Measurements from ENCODE around the gene GINS1.

The GINS1 gene

GRCh38 chr20:25496165-25496967 lies 88.9 kb downstream of the GINS1 start:
- DNase-seq: no peak

- DNase-seq: no peak
Measured at GRCh38 chr20:25496968-25497401, 89.5 kb downstream of the GINS1 start.

- no peak for DNase-seq
Measured at GRCh38 chr20:25497586-25498279, 90.3 kb downstream of the GINS1 start.

Data from bone marrow (tissue), 2 donors.